GM12872 (cell line): ENCODE data around the gene SLC9A8.

ENCODE experiments used
- CTCF ChIP-seq: IDR thresholded peaks from 3 replicates; pipeline ENCODE4 v1.5.1; 2011; ENCODE audit warnings: low read depth, mild to moderate bottlenecking, low read length, moderate library complexity; ENCODE audit not compliant: insufficient read depth

SLC9A8 gene

GRCh38 chr20:49804364-49804763 lies 8.3 kb upstream of the SLC9A8 start:
- TF ChIP-seq CTCF: no peak

GRCh38 chr20:49808753-49809152 lies 3.9 kb upstream of the SLC9A8 start:
- TF ChIP-seq CTCF: no peak

GRCh38 chr20:49809803-49810359 lies 2.7 kb upstream of the SLC9A8 start:
- no peak for TF ChIP-seq CTCF

- no peak for TF ChIP-seq CTCF
Observed at GRCh38 chr20:49810491-49811190, 2.0 kb upstream of the SLC9A8 start.

GRCh38 chr20:49811825-49812506 lies 662 bp upstream of the SLC9A8 start:
- no peak for TF ChIP-seq CTCF

GRCh38 chr20:49813305-49813974 lies 812 bp downstream of the SLC9A8 start:
- no peak for TF ChIP-seq CTCF

DNA sequence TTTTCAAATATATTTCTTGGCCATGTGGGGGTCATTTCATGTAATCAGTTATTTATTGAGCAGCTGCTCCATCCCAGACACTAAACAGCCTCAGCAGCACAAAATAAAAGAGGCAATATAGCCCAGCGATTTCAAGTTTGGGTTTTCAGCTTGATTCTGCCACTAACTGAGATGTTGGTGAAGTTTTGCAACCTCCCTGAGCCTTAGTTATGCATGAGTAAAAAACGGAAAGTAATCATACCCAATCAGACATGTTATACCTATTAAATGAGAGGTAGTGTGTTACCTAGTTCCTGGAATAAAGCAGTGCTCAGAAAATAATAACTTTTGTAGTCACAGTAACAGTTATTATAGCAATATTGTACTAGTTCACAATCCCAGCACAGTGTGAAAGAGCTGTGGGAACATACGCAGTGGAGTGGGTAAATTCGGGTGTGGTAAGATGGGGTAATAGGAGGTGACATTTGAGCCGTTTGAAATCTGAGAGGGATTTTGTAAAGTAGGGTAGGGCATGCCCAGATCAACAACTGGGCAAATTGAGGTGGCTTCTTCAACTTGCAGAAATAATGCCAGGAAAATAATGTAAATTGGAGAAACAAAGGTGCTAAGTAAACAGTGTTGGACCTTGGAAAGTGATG lies 1.5 kb downstream of the SLC9A8 start:
- TF ChIP-seq CTCF: no peak
